Suprapubic skin (tissue), 4 donors: ENCODE data around the gene TNFAIP3. TPM values are rescaled to one million over a fixed set of nuclear protein-coding genes. Genes with fewer than 3 reads are reported as not detected.
"Not testable (repeated sequence)": the region's sequence is repeated elsewhere in the genome, so short reads cannot be mapped to it uniquely, and the experiment has no call there.

ENCODE experiments used
- DNase-seq, 2 donors: peaks; one replicate each; pipeline ENCODE4 v3.0.0-alpha.2; 2019; ENCODE audit warnings: low spot score in 2 of 2
- H3K27ac ChIP-seq: fragments of 200-600 bp; sonication (generic); one replicate; pipeline ENCODE4 v1.5.1; 2019
- H3K27me3 ChIP-seq: fragments of 200-600 bp; sonication (generic); one replicate; pipeline ENCODE4 v1.5.1; 2019
- H3K36me3 ChIP-seq: fragments of 200-600 bp; sonication (generic); one replicate; pipeline ENCODE4 v1.5.1; 2019
- H3K4me1 ChIP-seq: fragments of 200-600 bp; sonication (generic); one replicate; pipeline ENCODE4 v1.5.1; 2019
- H3K4me3 ChIP-seq: fragments of 200-600 bp; sonication (generic); one replicate; pipeline ENCODE4 v1.5.1; 2019; ENCODE audit warnings: mild to moderate bottlenecking
- H3K9me3 ChIP-seq: fragments of 200-600 bp; sonication (generic); one replicate; pipeline ENCODE4 v1.5.1; 2019
- CTCF ChIP-seq, 2 donors: fragments of 200-600 bp in 1 of 2; fragments of 450-650 bp in 1 of 2; sonication (generic) in 1 of 2; IDR thresholded peaks; one replicate each; pipeline ENCODE4 v1.5.1; 2016 to 2019; ENCODE audit warnings: antibody characterized with exemption in 2 of 2, mild to moderate bottlenecking in 1 of 2, moderate library complexity in 1 of 2
- EP300 ChIP-seq: sonication (generic); formaldehyde crosslinking; IDR thresholded peaks from one replicate; pipeline ENCODE4 v1.6.1; 2017; ENCODE audit warnings: antibody characterized with exemption
- POLR2A ChIP-seq, 2 donors: fragments of 450-650 bp; IDR thresholded peaks; one replicate each; pipeline ENCODE4 v1.6.1; 2017; ENCODE audit warnings: antibody characterized with exemption in 2 of 2, mild to moderate bottlenecking in 2 of 2, moderate library complexity in 2 of 2
- POLR2AphosphoS5 ChIP-seq, 3 donors: sonication (generic); formaldehyde crosslinking; IDR thresholded peaks; one replicate each; pipeline ENCODE4 v1.6.1; 2017; ENCODE audit warnings: antibody characterized with exemption in 3 of 3
- WGBS: methylation state at CpG from one replicate; pipeline ENCODE4 v1.1.5; 2018; 5-methylcytosine and 5-hydroxymethylcytosine counted together
- total RNA-seq, 4 donors: library from RNA; depleted of rRNA; stranded (reverse); fragments of >200 nt; gene quantifications; one replicate each; pipeline ENCODE4 v1.1.0, GENCODE V29; 2016

TNFAIP3 gene
- total RNA-seq, 4 donors from 2014 or later, result 64.1 to 146 (median 111) TPM

GRCh38 chr6:137883400-137884148 is 16.5 kb downstream of the TNFAIP3 start:
- H3K36me3 ChIP-seq, result peaks cover 43% of the 10 kb centered on the region
- H3K27ac ChIP-seq, result no peak overlapping the region
- no peak for TF ChIP-seq CTCF (IDR thresholded peaks at IDR 0.05)
- TF ChIP-seq EP300, result no peak
- peak in 1 of 2 donors; percentile 10 for TF ChIP-seq POLR2A (IDR thresholded peaks at IDR 0.05)
- no peak for TF ChIP-seq POLR2AphosphoS5 (IDR thresholded peaks at IDR 0.05)
- no peaks in the 10 kb centered on the region for H3K27me3 ChIP-seq
- 71% methylated on average over 7 of the region's 7 CpGs for WGBS
- no peak overlapping the region for H3K4me3 ChIP-seq
- peaks cover 23% of the 10 kb centered on the region for H3K4me1 ChIP-seq
- no peaks in the 10 kb centered on the region for H3K9me3 ChIP-seq
- no peak for DNase-seq

GRCh38 chr6:137884149-137884909 is 17.3 kb downstream of the TNFAIP3 start:
- peaks cover 15% of the 10 kb centered on the region for H3K4me1 ChIP-seq
- 93% methylated on average over 5 of the region's 5 CpGs for WGBS
- no peak for TF ChIP-seq POLR2A (IDR thresholded peaks at IDR 0.05)
- TF ChIP-seq POLR2AphosphoS5 (IDR thresholded peaks at IDR 0.05), result no peak
- no peak for TF ChIP-seq EP300
- no peak for TF ChIP-seq CTCF (IDR thresholded peaks at IDR 0.05)
- no peaks in the 10 kb centered on the region for H3K9me3 ChIP-seq
- no peak overlapping the region for H3K4me3 ChIP-seq
- H3K36me3 ChIP-seq, result peaks cover 36% of the 10 kb centered on the region
- H3K27ac ChIP-seq, result no peak overlapping the region
- H3K27me3 ChIP-seq, result no peaks in the 10 kb centered on the region
- DNase-seq, result no peak

- H3K36me3 ChIP-seq, result peaks cover 30% of the 10 kb centered on the region
- not testable (repeated sequence) for H3K9me3 ChIP-seq, H3K27ac ChIP-seq, DNase-seq, H3K4me3 ChIP-seq, H3K4me1 ChIP-seq, H3K27me3 ChIP-seq
Observed at GRCh38 chr6:137884910-137885229, 17.8 kb downstream of the TNFAIP3 start.

GRCh38 chr6:137886226-137886625 is 19.2 kb downstream of the TNFAIP3 start:
- not testable (repeated sequence) for H3K27me3 ChIP-seq, H3K4me3 ChIP-seq, H3K9me3 ChIP-seq, DNase-seq, H3K27ac ChIP-seq, H3K4me1 ChIP-seq
- H3K36me3 ChIP-seq, result peaks cover 17% of the 10 kb centered on the region
- WGBS, result 99% methylated on average over 3 of the region's 3 CpGs

GRCh38 chr6:137890983-137891537 is 24.0 kb downstream of the TNFAIP3 start:
- H3K27me3 ChIP-seq, result no peaks in the 10 kb centered on the region
- H3K9me3 ChIP-seq, result no peaks in the 10 kb centered on the region
- H3K36me3 ChIP-seq, result no peaks in the 10 kb centered on the region
- H3K4me1 ChIP-seq, result peaks cover 15% of the 10 kb centered on the region
- H3K4me3 ChIP-seq, result no peak overlapping the region
- TF ChIP-seq EP300, result no peak
- no peak for TF ChIP-seq POLR2A (IDR thresholded peaks at IDR 0.05)
- no peak for TF ChIP-seq POLR2AphosphoS5 (IDR thresholded peaks at IDR 0.05)
- no peak for TF ChIP-seq CTCF (IDR thresholded peaks at IDR 0.05)
- DNase-seq, result no peak
- no peak overlapping the region for H3K27ac ChIP-seq
- 80% methylated on average over 1 of the region's 2 CpGs for WGBS

- Histone ChIP-seq H3K36me3 (no peaks in the 10 kb centered on the region), H3K9me3 (no peaks in the 10 kb centered on the region), H3K27me3 (no peaks in the 10 kb centered on the region), H3K27ac (no peak overlapping the region), H3K4me1 (peaks cover 15% of the 10 kb centered on the region), H3K4me3 (no peak overlapping the region)
- WGBS, result 48% methylated on average over 3 of the region's 3 CpGs
- TF ChIP-seq CTCF (IDR thresholded peaks at IDR 0.05) (no peak), POLR2A (IDR thresholded peaks at IDR 0.05) (no peak), POLR2AphosphoS5 (IDR thresholded peaks at IDR 0.05) (no peak), EP300 (no peak)
- DNase-seq, result no peak
Observed at GRCh38 chr6:137892271-137892708, 25.2 kb downstream of the TNFAIP3 start.
